Psoas muscle (tissue), 8 donors: ENCODE measurements around the gene ST6GALNAC5. TPM values are rescaled to one million over a fixed set of nuclear protein-coding genes. Genes with fewer than 3 reads are reported as not detected.

Experiments
- ATAC-seq, 4 donors: fragments of 200-7000 bp; cut with Tn5 transposase; one replicate each; pipeline ENCODE4 v1.9.1; 2020; ENCODE audit warnings: moderate library complexity in 3 of 4, mild to moderate bottlenecking in 2 of 4
- DNase-seq, 2 donors: peaks; one replicate each; pipeline ENCODE4 v3.0.0-alpha.2; 2020
- H3K27ac ChIP-seq: fragments of 200-600 bp; one replicate; pipeline ENCODE4 v1.8.0; 2022
- H3K27me3 ChIP-seq, 3 donors: fragments of 200-600 bp in 1 of 3; one replicate each; pipeline versions ENCODE4 v1.6.1 to v1.8.0; 2013 to 2022; ENCODE audit warnings: low read length in 2 of 3, mild to moderate bottlenecking in 2 of 3, moderate library complexity in 1 of 3; ENCODE audit not compliant: insufficient read depth in 3 of 3
- H3K36me3 ChIP-seq, 2 donors: fragments of 200-600 bp in 1 of 2; one replicate each; pipeline versions ENCODE4 v1.6.1 to v1.8.0; 2013 to 2022; ENCODE audit warnings: low read depth in 1 of 2, mild to moderate bottlenecking in 1 of 2, moderate library complexity in 1 of 2; ENCODE audit not compliant: insufficient read depth in 1 of 2
- H3K4me1 ChIP-seq: fragments of 200-600 bp; one replicate; pipeline ENCODE4 v1.8.0; 2022
- H3K4me3 ChIP-seq: fragments of 200-600 bp; one replicate; pipeline ENCODE4 v1.8.0; 2022; ENCODE audit warnings: mild to moderate bottlenecking
- H3K9me3 ChIP-seq: fragments of 200-600 bp; one replicate; pipeline ENCODE4 v1.8.0; 2022
- CTCF ChIP-seq: fragments of 200-600 bp; IDR thresholded peaks from one replicate; pipeline ENCODE4 v1.8.0; 2022; ENCODE audit warnings: antibody characterized with exemption
- WGBS, 3 donors: extraction: QIAGEN DNeasy Blood & Tissue Kit; methylation state at CpG; one replicate each; pipeline versions ENCODE4 v1.1.6 to v1.1.7; 2013; 5-methylcytosine and 5-hydroxymethylcytosine counted together
- intact Hi-C, 2 donors: fragments of 100-400 bp; cut with DNase I; formaldehyde crosslinking; loops; one replicate each; pipeline versions ENCODE4 v1.11.0 to v1.14.2; 2022
- polyA plus RNA-seq, 3 donors: library from polyadenylated mRNA; stranded (reverse); fragments of 200-250 nt; gene quantifications; one replicate each; pipeline ENCODE4 v1.2.3, GENCODE V29; 2013
- total RNA-seq, 4 donors: library from RNA; stranded (reverse); fragmentation: NEBNext Ultra II Directional in 2 of 4; extraction: Animal tissue kit (Norgen Biotek cat#: 25700) in 2 of 4; gene quantifications; one replicate each; pipeline versions ENCODE4 v1.2.1 to v1.2.4, GENCODE V29; 2021 to 2023
- donor health status: healthy with polysubstance abuse.
- donor health status: DM: no; HTN: no; CAD: no; lungs with moderate emphysema.
- donor health status: Bipolar disorder and iron deficiency.
- donor health status: healthy.
- donor health status: DM: yes; HTN: yes; CAD: no.
- donor health status: DM: no; HTN: no; CAD: no.
- donor health status: DM: no; HTN: no; CAD: no.
- donor health status: DM: yes; HTN: yes; CAD: no.

The ST6GALNAC5 gene
- total and polyA plus RNA-seq, 7 donors: 0.05 to 0.66 (median 0.07) TPM; not detected in 2

- Histone ChIP-seq H3K4me3 (no peak overlapping the region), H3K4me1 (no peaks in the 10 kb centered on the region), H3K27me3 (no peaks in the 10 kb centered on the region), H3K36me3 (no peaks in the 10 kb centered on the region), H3K27ac (no peak overlapping the region), H3K9me3 (no peaks in the 10 kb centered on the region)
- intact Hi-C loops: no loop called here
- TF ChIP-seq CTCF: no peak
- WGBS, 3 donors: 80 to 86% (median 85%) methylated on average over 3 of the region's 3 CpGs
- DNase-seq (no peak), ATAC-seq (no peak)
Observed at GRCh38 chr1:76854255-76854654, 13.0 kb upstream of the ST6GALNAC5 start.

GRCh38 chr1:76856104-76856503, 11.2 kb upstream of the ST6GALNAC5 start:
- H3K4me1 ChIP-seq: no peaks in the 10 kb centered on the region
- no peak overlapping the region for H3K4me3 ChIP-seq
- DNase-seq: no peak
- ATAC-seq: no peak
- H3K9me3 ChIP-seq: no peaks in the 10 kb centered on the region
- no peak for TF ChIP-seq CTCF
- H3K36me3 ChIP-seq: no peaks in the 10 kb centered on the region
- intact Hi-C loops: no loop called here
- H3K27me3 ChIP-seq: no peaks in the 10 kb centered on the region
- no peak overlapping the region for H3K27ac ChIP-seq
- 54 to 62% (median 62%) methylated on average over 5 of the region's 5 CpGs for WGBS, 3 donors

- ATAC-seq (no peak), DNase-seq (no peak)
- intact Hi-C loops: no loop called here
- Histone ChIP-seq H3K4me3 (no peak overlapping the region), H3K27me3 (no peaks in the 10 kb centered on the region), H3K27ac (no peak overlapping the region), H3K36me3 (no peaks in the 10 kb centered on the region), H3K4me1 (no peaks in the 10 kb centered on the region), H3K9me3 (no peaks in the 10 kb centered on the region)
- WGBS, 3 donors: 44 to 55% (median 45%) methylated on average over 5 of the region's 5 CpGs
- TF ChIP-seq CTCF: no peak
Observed at GRCh38 chr1:76857138-76857537, 10.1 kb upstream of the ST6GALNAC5 start.

- H3K27ac ChIP-seq: no peak overlapping the region
- no peaks in the 10 kb centered on the region for H3K4me1 ChIP-seq
- no peak overlapping the region for H3K4me3 ChIP-seq
- no peaks in the 10 kb centered on the region for H3K9me3 ChIP-seq
- no peaks in the 10 kb centered on the region for H3K36me3 ChIP-seq
- intact Hi-C loops: no loop called here
- no peak for DNase-seq
- WGBS, 3 donors: 70 to 73% (median 71%) methylated on average over 3 of the region's 3 CpGs
- ATAC-seq: no peak
- TF ChIP-seq CTCF: no peak
- H3K27me3 ChIP-seq: no peaks in the 10 kb centered on the region
Observed at GRCh38 chr1:76857973-76858372, 9.3 kb upstream of the ST6GALNAC5 start.

GRCh38 chr1:76861149-76861548, 6.1 kb upstream of the ST6GALNAC5 start:
- H3K36me3 ChIP-seq: no peaks in the 10 kb centered on the region
- DNase-seq: no peak
- no peaks in the 10 kb centered on the region for H3K4me1 ChIP-seq
- H3K27me3 ChIP-seq: peaks cover 0 to 17% (median 0%) of the 10 kb centered on the region in 3 donors
- WGBS, 3 donors: 88 to 91% (median 89%) methylated on average over 2 of the region's 2 CpGs
- no peak overlapping the region for H3K4me3 ChIP-seq
- H3K9me3 ChIP-seq: no peaks in the 10 kb centered on the region
- H3K27ac ChIP-seq: no peak overlapping the region
- intact Hi-C loops: no loop called here
- no peak for TF ChIP-seq CTCF
- no peak for ATAC-seq
